Epithelial cell of proximal tubule (primary cell): ENCODE measurements around the gene ZDHHC8. TPM values are rescaled to one million over a fixed set of nuclear protein-coding genes. Genes with fewer than 3 reads are reported as not detected.

Experiments used
- DNase-seq: peaks from one replicate; pipeline ENCODE4 v3.0.0-alpha.2; 2011; ENCODE audit warnings: low read depth
- H3K4me3 ChIP-seq: 2 replicates; pipeline ENCODE4 v1.5.1; 2011; ENCODE audit warnings: low read depth, mild to moderate bottlenecking, low read length
- total RNA-seq: library from RNA; depleted of rRNA; stranded (reverse); fragments of >200 nt; gene quantifications from 2 replicates; pipeline ENCODE4 v1.2.3, GENCODE V29; 2015
- TF ChIP-seq, protein P1 (sequence below): conservative IDR thresholded peaks from 2 replicates; pipeline ENCODE4 v1.5.1; 2012; ENCODE audit warnings: low read depth, mild to moderate bottlenecking, low read length

The ZDHHC8 gene
- total RNA-seq, 1 donor from 2014 or later = 37.8 TPM

DNA sequence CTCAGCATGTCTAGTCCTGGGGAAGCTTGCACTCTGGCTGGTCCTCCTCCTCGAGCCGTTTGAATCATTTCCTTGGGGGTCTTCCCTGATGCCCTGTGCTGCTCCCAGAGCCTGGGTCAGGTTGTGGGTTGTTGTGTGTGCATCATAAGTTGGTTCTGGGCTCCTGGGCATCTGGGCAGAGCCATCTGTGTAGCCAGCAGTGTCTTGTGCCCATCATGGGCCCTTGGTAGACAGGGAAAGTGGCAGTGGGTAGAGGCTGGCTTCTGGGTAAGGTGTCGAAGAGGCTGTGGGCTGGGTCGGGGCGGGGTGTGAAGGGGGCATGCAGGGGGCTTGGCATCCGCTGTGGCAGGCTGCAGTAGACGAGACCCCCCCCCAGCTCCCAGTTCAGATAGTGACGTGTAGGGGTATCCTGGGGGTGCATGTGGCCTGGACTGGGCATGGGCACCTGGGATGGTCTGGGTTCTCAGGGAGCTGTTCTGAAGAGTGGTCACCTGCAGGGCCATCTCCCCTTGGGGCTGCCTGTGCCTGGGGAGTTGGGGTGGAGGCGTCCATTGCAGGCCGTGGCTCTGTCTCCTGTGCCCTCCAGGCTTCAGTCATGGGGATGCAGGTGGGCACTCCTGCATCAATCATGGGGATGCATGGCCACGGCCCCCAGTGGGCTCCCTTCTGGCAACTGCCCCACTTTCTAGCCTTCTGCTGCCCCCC lies 7.4 kb upstream of the ZDHHC8 start:
- DNase-seq = no peak
- H3K4me3 ChIP-seq = no peak overlapping the region
- TF ChIP-seq, protein P1, sequence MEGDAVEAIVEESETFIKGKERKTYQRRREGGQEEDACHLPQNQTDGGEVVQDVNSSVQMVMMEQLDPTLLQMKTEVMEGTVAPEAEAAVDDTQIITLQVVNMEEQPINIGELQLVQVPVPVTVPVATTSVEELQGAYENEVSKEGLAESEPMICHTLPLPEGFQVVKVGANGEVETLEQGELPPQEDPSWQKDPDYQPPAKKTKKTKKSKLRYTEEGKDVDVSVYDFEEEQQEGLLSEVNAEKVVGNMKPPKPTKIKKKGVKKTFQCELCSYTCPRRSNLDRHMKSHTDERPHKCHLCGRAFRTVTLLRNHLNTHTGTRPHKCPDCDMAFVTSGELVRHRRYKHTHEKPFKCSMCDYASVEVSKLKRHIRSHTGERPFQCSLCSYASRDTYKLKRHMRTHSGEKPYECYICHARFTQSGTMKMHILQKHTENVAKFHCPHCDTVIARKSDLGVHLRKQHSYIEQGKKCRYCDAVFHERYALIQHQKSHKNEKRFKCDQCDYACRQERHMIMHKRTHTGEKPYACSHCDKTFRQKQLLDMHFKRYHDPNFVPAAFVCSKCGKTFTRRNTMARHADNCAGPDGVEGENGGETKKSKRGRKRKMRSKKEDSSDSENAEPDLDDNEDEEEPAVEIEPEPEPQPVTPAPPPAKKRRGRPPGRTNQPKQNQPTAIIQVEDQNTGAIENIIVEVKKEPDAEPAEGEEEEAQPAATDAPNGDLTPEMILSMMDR = no peak

GRCh38 chr22:20125201-20126174 lies 6.1 kb upstream of the ZDHHC8 start:
- DNase-seq = no peak
- no peak overlapping the region for H3K4me3 ChIP-seq

GRCh38 chr22:20126284-20127029 lies 5.1 kb upstream of the ZDHHC8 start:
- no peak overlapping the region for H3K4me3 ChIP-seq
- no peak for DNase-seq
- TF ChIP-seq, protein P1 = no peak

More at GRCh38 chr22:20125201-20126174, 6.1 kb upstream of the ZDHHC8 start:
- TF ChIP-seq, protein P1 = no peak

- TF ChIP-seq, protein P1 = no peak
- H3K4me3 ChIP-seq = no peak overlapping the region
- DNase-seq = no peak
Observed at GRCh38 chr22:20127318-20127868, 4.2 kb upstream of the ZDHHC8 start.

GRCh38 chr22:20127869-20128618 lies 3.6 kb upstream of the ZDHHC8 start:
- no peak overlapping the region for H3K4me3 ChIP-seq
- TF ChIP-seq, protein P1 = no peak
- DNase-seq = no peak

DNA sequence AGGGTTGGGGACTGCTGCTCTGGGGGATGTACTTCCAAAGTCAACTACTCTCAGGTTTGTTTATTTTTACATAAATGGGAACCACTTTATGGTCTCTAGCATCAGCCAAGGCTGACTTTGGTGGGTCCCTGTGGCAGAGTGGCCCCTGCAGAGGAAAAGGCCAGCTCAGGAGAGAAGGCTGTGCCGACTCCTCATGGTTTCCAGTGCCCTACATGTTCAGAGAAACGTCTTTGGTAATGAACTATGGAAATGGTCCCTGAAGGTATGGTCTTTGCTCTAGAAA lies 3.0 kb upstream of the ZDHHC8 start:
- TF ChIP-seq, protein P1 = no peak
- no peak for DNase-seq
- H3K4me3 ChIP-seq = no peak overlapping the region
